ENCODE data around the gene KCP. TPM values are rescaled to one million over a fixed set of nuclear protein-coding genes. Genes with fewer than 3 reads are reported as not detected.

Gene KCP
- total RNA-seq, 3 donors from 2014 or later: 0.33 to 2.2 (median 0.88) TPM

DNA sequence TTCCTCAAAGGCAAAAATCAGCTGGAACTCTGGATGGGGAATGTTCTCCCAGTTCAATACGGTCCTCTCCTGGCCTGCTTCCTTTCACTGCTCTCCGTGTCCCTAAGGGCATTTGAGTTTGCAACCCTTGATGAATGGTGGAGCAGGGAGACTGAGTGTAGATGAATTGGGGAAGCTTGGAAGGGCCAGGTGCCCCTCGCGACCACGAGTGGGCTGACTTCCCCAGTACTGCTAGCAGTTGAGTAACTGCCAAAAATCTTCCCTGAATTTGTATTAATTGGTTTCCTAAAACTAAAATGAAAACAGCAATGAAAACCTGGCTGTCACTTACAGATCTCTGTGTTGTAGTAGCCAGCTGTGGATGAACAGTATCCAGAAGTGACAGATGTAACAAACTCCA lies 40.8 kb upstream of the KCP start:
- Histone ChIP-seq H3K27ac (no peak overlapping the region), H3K4me1 (no peaks in the 10 kb centered on the region), H3K27me3 (no peaks in the 10 kb centered on the region), H3K9me3 (no peaks in the 10 kb centered on the region), H3K4me3 (no peak overlapping the region), H3K36me3 (no peaks in the 10 kb centered on the region)
- intact Hi-C loops (cut with DNase I; ENCODE audit: low total_unique reads): no loop called here
- TF ChIP-seq POLR2A (IDR thresholded peaks at IDR 0.05) (no peak), POLR2AphosphoS5 (IDR thresholded peaks at IDR 0.05) (no peak)
- TF ChIP-seq, protein P1, sequence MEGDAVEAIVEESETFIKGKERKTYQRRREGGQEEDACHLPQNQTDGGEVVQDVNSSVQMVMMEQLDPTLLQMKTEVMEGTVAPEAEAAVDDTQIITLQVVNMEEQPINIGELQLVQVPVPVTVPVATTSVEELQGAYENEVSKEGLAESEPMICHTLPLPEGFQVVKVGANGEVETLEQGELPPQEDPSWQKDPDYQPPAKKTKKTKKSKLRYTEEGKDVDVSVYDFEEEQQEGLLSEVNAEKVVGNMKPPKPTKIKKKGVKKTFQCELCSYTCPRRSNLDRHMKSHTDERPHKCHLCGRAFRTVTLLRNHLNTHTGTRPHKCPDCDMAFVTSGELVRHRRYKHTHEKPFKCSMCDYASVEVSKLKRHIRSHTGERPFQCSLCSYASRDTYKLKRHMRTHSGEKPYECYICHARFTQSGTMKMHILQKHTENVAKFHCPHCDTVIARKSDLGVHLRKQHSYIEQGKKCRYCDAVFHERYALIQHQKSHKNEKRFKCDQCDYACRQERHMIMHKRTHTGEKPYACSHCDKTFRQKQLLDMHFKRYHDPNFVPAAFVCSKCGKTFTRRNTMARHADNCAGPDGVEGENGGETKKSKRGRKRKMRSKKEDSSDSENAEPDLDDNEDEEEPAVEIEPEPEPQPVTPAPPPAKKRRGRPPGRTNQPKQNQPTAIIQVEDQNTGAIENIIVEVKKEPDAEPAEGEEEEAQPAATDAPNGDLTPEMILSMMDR (IDR thresholded peaks at IDR 0.05): no peak
- no peak for DNase-seq (ENCODE audit: low spot score in 2 of 2)

DNA sequence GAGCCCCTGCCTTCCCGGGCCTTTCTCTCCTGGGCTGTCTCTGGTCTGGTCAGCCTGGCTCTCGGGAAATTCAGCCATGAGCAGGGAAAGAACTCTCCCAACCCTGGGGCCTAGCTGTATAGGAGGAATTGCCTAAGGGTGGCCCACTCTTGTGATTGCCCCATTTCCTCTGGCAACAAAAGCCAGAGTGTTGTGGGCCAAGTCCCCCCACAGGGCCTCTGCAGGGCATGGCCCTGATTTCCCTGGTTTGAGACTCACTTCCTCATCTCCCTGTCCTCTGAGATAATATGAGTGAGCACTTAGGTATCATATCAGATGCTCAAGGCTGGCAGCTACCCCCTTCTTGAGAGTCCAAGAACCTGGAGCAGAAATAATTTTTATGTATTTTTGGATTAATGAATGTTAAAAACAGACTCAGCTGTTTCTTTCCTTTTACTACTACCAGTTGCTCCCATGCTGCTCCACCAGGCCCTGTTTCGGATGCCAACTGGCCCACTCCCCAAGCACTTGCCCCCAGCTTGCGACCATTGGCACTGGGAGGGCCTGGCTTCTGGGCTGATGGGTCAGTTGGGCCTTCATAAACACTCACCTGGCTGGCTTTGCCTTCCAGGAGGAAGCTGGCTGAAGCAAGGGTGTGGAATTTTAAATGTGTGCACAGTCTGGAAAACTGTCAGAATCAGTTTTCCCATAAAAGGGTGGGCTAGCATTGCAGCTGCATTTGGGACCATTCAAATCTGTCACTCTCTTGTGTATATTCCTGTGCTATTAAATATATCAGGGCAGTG lies 38.7 kb upstream of the KCP start:
- Histone ChIP-seq H3K27me3 (no peaks in the 10 kb centered on the region), H3K27ac (no peak overlapping the region), H3K4me1 (no peaks in the 10 kb centered on the region), H3K9me3 (no peaks in the 10 kb centered on the region), H3K36me3 (no peaks in the 10 kb centered on the region), H3K4me3 (no peak overlapping the region)
- intact Hi-C loops (cut with DNase I; ENCODE audit: low total_unique reads): no loop called here
- DNase-seq (ENCODE audit: low spot score in 2 of 2): no peak
- TF ChIP-seq POLR2A (IDR thresholded peaks at IDR 0.05): no peak
- TF ChIP-seq POLR2AphosphoS5 (IDR thresholded peaks at IDR 0.05): no peak
- TF ChIP-seq, protein P1 (IDR thresholded peaks at IDR 0.05): no peak

GRCh38 chr7:128948312-128948973 lies 37.9 kb upstream of the KCP start:
- Histone ChIP-seq H3K27ac (no peak overlapping the region), H3K27me3 (no peaks in the 10 kb centered on the region), H3K9me3 (no peaks in the 10 kb centered on the region), H3K4me3 (no peak overlapping the region), H3K4me1 (no peaks in the 10 kb centered on the region), H3K36me3 (no peaks in the 10 kb centered on the region)
- no peak for DNase-seq (ENCODE audit: low spot score in 2 of 2)
- no peak for TF ChIP-seq POLR2A (IDR thresholded peaks at IDR 0.05)
- TF ChIP-seq, protein P1 (IDR thresholded peaks at IDR 0.05): no peak
- TF ChIP-seq POLR2AphosphoS5 (IDR thresholded peaks at IDR 0.05): no peak
- intact Hi-C loops (cut with DNase I; ENCODE audit: low total_unique reads): no loop called here

DNA sequence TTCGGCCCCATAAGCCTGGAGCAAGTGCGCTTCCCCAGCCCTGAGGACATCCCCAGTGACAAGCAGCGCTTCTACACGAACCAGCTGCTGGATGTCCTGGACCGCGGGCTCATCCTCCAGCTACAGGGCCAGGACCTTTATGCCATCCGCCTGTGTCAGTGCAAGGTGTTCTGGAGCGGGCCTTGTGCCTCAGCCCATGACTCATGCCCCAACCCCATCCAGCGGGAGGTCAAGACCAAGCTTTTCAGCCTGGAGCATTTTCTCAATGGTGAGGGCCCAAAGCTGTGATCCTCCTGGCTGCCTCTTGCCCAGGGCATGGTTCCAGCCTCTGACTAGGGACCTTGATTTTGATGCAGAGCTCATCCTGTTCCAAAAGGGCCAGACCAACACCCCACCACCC lies 37.3 kb upstream of the KCP start:
- no peaks in the 10 kb centered on the region for H3K27me3 ChIP-seq
- H3K27ac ChIP-seq: no peak overlapping the region
- DNase-seq (ENCODE audit: low spot score in 2 of 2): no peak
- H3K4me1 ChIP-seq: no peaks in the 10 kb centered on the region
- intact Hi-C loops (cut with DNase I; ENCODE audit: low total_unique reads): no loop called here
- TF ChIP-seq, protein P1 (IDR thresholded peaks at IDR 0.05): no peak
- no peak for TF ChIP-seq POLR2AphosphoS5 (IDR thresholded peaks at IDR 0.05)
- no peak for TF ChIP-seq POLR2A (IDR thresholded peaks at IDR 0.05)
- H3K4me3 ChIP-seq: no peak overlapping the region
- no peaks in the 10 kb centered on the region for H3K36me3 ChIP-seq
- H3K9me3 ChIP-seq: no peaks in the 10 kb centered on the region

Measured in breast epithelium (tissue), 4 donors.